Loucy (cell line): Measurements from ENCODE around the gene CTXN3.

Experiments used
- CTCF ChIP-seq: fragments of 200-600 bp; sonication (generic); conservative IDR thresholded peaks from 2 replicates; pipeline ENCODE4 v1.5.1; 2014; ENCODE audit warnings: mild to moderate bottlenecking, antibody characterized with exemption, low read length
- EZH2phosphoT487 ChIP-seq: fragments of 200-600 bp; IDR thresholded peaks from 2 replicates; pipeline ENCODE4 v1.6.1; 2018; ENCODE audit warnings: antibody characterized with exemption, mild to moderate bottlenecking, moderate library complexity, borderline replicate concordance

GRCh38 chr5:127705120-127705892, 56.4 kb downstream of the CTXN3 start:
- TF ChIP-seq CTCF (no peak), EZH2phosphoT487 (no peak)
